Thoracic aorta (tissue), 2 donors: Measurements from ENCODE around the gene MRPL23. TPM values are rescaled to one million over a fixed set of nuclear protein-coding genes. Genes with fewer than 3 reads are reported as not detected.

Experiments
- ATAC-seq: fragments of 150-250 bp; one replicate; pipeline ENCODE4 v1.8.0; 2017; ENCODE audit warnings: low read depth; ENCODE audit not compliant: insufficient number of reproducible peaks, low FRiP score
- DNase-seq: peaks from one replicate; pipeline ENCODE4 v3.0.0-alpha.2; 2020; ENCODE audit warnings: low spot score
- H3K27ac ChIP-seq, 2 donors: fragments of 200-600 bp; sonication (generic); 1 replicate in 1 of 2; 2 replicates in 1 of 2; pipeline ENCODE4 v1.5.1; 2016; ENCODE audit warnings: mild to moderate bottlenecking in 2 of 2, moderate library complexity in 2 of 2
- H3K27me3 ChIP-seq: fragments of 200-600 bp; sonication (generic); replicated peaks from 2 replicates; pipeline ENCODE4 v1.6.0; 2016; ENCODE audit warnings: mild to moderate bottlenecking; ENCODE audit not compliant: insufficient read depth
- H3K36me3 ChIP-seq: fragments of 200-600 bp; sonication (generic); one replicate; pipeline ENCODE4 v1.5.1; 2016
- H3K4me1 ChIP-seq, 2 donors: fragments of 200-600 bp; sonication (generic); 1 replicate in 1 of 2; 2 replicates in 1 of 2; pipeline versions ENCODE4 v1.5.1 to v1.6.0; 2016; ENCODE audit warnings: low read depth in 2 of 2, mild to moderate bottlenecking in 1 of 2; ENCODE audit not compliant: control insufficient read depth in 1 of 2
- H3K4me3 ChIP-seq: fragments of 200-600 bp; sonication (generic); 2 replicates; pipeline ENCODE4 v1.5.1; 2016; ENCODE audit warnings: mild to moderate bottlenecking
- H3K9me3 ChIP-seq: fragments of 200-600 bp; sonication (generic); 2 replicates; pipeline ENCODE4 v1.5.1; 2016
- CTCF ChIP-seq: fragments of 200-600 bp; sonication (generic); IDR thresholded peaks from one replicate; pipeline ENCODE4 v1.5.1; 2019; ENCODE audit warnings: antibody characterized with exemption
- total RNA-seq, 2 donors: library from RNA; depleted of rRNA; stranded (reverse); fragments of >200 nt; gene quantifications; one replicate each; pipeline versions ENCODE4 v1.1.0 to v1.2.3, GENCODE V29; 2016

The MRPL23 gene
- total RNA-seq: 100 to 1,000 TPM in 1 of 2 donors, 10 to 100 TPM in 1; 59.8 to 136 TPM

GRCh38 chr11:1946812-1947484, at the start of gene MRPL23:
Gene MRPL23 (plus strand): TSS chr11:1947332. CDS start chr11:1947363, 31 bp downstream.
- no peak for ATAC-seq
- H3K9me3 ChIP-seq: no peaks in the 10 kb centered on the region

GRCh38 chr11:1899090-1899489, 48.0 kb upstream of the MRPL23 start:
- ATAC-seq: no peak
- Histone ChIP-seq H3K27me3 (no peaks in the 10 kb centered on the region), H3K4me3 (no peak overlapping the region), H3K36me3 (no peaks in the 10 kb centered on the region), H3K9me3 (no peaks in the 10 kb centered on the region), H3K4me1 (no peaks in the 10 kb centered on the region), H3K27ac (no peak overlapping the region)
- DNase-seq: no peak
- no peak for TF ChIP-seq CTCF

More at GRCh38 chr11:1946812-1947484, at the start of gene MRPL23:
- no peaks in the 10 kb centered on the region for H3K4me1 ChIP-seq
- H3K4me3 ChIP-seq: no peak within 1 kb of the TSS
- H3K27me3 ChIP-seq: no peaks in the 10 kb centered on the region
- no peak within 1 kb of the TSS for H3K27ac ChIP-seq
- H3K36me3 ChIP-seq: no peaks in the 10 kb centered on the region
- TF ChIP-seq CTCF: no peak
- DNase-seq: no peak

GRCh38 chr11:1899686-1900085, 47.4 kb upstream of the MRPL23 start:
- H3K4me1 ChIP-seq: no peaks in the 10 kb centered on the region
- DNase-seq: no peak
- H3K27me3 ChIP-seq: no peaks in the 10 kb centered on the region
- no peak overlapping the region for H3K4me3 ChIP-seq
- no peaks in the 10 kb centered on the region for H3K36me3 ChIP-seq
- no peak for TF ChIP-seq CTCF
- no peak for ATAC-seq
- no peaks in the 10 kb centered on the region for H3K9me3 ChIP-seq
- H3K27ac ChIP-seq: no peak overlapping the region

- H3K36me3 ChIP-seq: no peaks in the 10 kb centered on the region
- H3K27ac ChIP-seq: no peak overlapping the region
- peaks cover 5 to 19% of the 10 kb centered on the region in 2 donors for H3K4me1 ChIP-seq
- H3K4me3 ChIP-seq: no peak overlapping the region
- ATAC-seq (no peak), DNase-seq (no peak)
- no peaks in the 10 kb centered on the region for H3K27me3 ChIP-seq
- no peak for TF ChIP-seq CTCF
- no peaks in the 10 kb centered on the region for H3K9me3 ChIP-seq
Measured at GRCh38 chr11:1906181-1906580, 41.0 kb upstream of the MRPL23 start.

GRCh38 chr11:1906611-1907423, 40.3 kb upstream of the MRPL23 start:
- H3K27ac ChIP-seq: peak overlapping the region in 1 of 2 donors; percentile 3
- no peak overlapping the region for H3K4me3 ChIP-seq
- no peak for TF ChIP-seq CTCF
- DNase-seq (no peak), ATAC-seq (no peak)
- H3K27me3 ChIP-seq: no peaks in the 10 kb centered on the region
- no peaks in the 10 kb centered on the region for H3K36me3 ChIP-seq
- no peaks in the 10 kb centered on the region for H3K9me3 ChIP-seq
- H3K4me1 ChIP-seq: peaks cover 5 to 19% of the 10 kb centered on the region in 2 donors
